HG03039 (cell line): ENCODE measurements around the gene LRRC27.

Experiments
- ATAC-seq: cut with Tn5 transposase; IDR thresholded peaks from one replicate; pipeline ENCODE4 v1.9.1; 2021; ENCODE audit warnings: mild to moderate bottlenecking, moderate library complexity; ENCODE audit not compliant: unreplicated experiment

The LRRC27 gene

GRCh38 chr10:132410779-132411532 is 79.0 kb downstream of the LRRC27 start:
- ATAC-seq = no peak

GRCh38 chr10:132411561-132412253 is 79.7 kb downstream of the LRRC27 start:
- ATAC-seq = no peak

- ATAC-seq = no peak
Observed at GRCh38 chr10:132412316-132413192, 80.6 kb downstream of the LRRC27 start.

GRCh38 chr10:132413226-132414205 is 81.5 kb downstream of the LRRC27 start:
- ATAC-seq = no peak

GRCh38 chr10:132414402-132415016 is 82.5 kb downstream of the LRRC27 start:
- ATAC-seq = no peak

- ATAC-seq = no peak
Observed at GRCh38 chr10:132415255-132415654, 83.3 kb downstream of the LRRC27 start.

- no peak for ATAC-seq
Observed at GRCh38 chr10:132415956-132416355, 84.0 kb downstream of the LRRC27 start.

- no peak for ATAC-seq
Observed at GRCh38 chr10:132416566-132417256, 84.7 kb downstream of the LRRC27 start.

GRCh38 chr10:132417257-132417910 is 85.4 kb downstream of the LRRC27 start:
- no peak for ATAC-seq

- no peak for ATAC-seq
Observed at GRCh38 chr10:132417957-132418441, 86.0 kb downstream of the LRRC27 start.

GRCh38 chr10:132418527-132419416 is 86.8 kb downstream of the LRRC27 start:
- ATAC-seq = no peak

GRCh38 chr10:132419538-132420468 is 87.8 kb downstream of the LRRC27 start:
- ATAC-seq = no peak

GRCh38 chr10:132420469-132420980 is 88.5 kb downstream of the LRRC27 start:
- no peak for ATAC-seq

- no peak for ATAC-seq
Observed at GRCh38 chr10:132420981-132421846, 89.2 kb downstream of the LRRC27 start.
